ENCODE data around the gene JAM3.
A peak's percentile ranks its signal among the peaks of the same experiment; 100 is the strongest.
"Not testable (repeated sequence)": the region's sequence is repeated elsewhere in the genome, so short reads cannot be mapped to it uniquely, and the experiment has no call there.

The JAM3 gene

GRCh38 chr11:134063124-134063495 is 5.8 kb upstream of the JAM3 start:
- DNase-seq, result no peak

DNA sequence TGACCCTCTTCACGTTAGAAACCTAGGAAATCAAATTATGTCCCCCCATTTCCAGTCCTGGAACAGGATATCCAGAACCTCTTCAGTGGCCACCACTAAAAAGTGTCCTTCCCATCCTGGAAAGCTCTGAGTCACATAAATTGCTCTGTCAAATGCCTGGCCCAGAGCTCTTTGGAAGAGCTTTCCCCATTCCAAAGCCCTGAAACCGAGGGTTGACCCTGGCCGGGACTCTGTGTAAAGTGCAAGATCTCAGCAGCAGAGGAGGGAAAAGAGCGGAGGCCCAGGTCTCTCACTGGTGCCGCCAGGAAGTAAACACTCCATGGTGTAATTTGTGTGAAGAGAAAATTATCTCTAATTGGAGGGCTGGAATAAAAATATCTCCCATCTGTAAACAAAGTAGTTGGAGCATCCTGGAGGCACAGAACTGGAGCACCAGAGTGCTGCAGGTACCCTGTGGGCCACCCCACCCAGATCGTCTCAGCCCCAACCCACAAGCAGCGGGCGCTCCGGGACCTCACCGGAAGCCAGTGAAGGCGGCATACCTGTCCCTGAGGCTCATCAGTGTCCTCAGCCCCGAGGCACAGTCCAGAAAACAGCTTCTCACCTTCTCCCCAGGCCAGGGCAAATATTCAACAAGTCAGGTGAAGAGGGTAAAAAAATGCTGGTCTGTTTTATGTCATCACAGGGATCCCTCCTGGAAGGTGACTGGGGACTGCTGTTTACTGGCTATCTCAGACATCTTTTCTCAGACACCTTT is 4.7 kb upstream of the JAM3 start:
- no peak for DNase-seq

- no peak for DNase-seq
These were observed 3.5 kb upstream of the JAM3 start for GRCh38 chr11:134065381-134065780.

- DNase-seq, result peak; percentile 20
These were observed 1.7 kb upstream of the JAM3 start for GRCh38 chr11:134066943-134067885.

DNA sequence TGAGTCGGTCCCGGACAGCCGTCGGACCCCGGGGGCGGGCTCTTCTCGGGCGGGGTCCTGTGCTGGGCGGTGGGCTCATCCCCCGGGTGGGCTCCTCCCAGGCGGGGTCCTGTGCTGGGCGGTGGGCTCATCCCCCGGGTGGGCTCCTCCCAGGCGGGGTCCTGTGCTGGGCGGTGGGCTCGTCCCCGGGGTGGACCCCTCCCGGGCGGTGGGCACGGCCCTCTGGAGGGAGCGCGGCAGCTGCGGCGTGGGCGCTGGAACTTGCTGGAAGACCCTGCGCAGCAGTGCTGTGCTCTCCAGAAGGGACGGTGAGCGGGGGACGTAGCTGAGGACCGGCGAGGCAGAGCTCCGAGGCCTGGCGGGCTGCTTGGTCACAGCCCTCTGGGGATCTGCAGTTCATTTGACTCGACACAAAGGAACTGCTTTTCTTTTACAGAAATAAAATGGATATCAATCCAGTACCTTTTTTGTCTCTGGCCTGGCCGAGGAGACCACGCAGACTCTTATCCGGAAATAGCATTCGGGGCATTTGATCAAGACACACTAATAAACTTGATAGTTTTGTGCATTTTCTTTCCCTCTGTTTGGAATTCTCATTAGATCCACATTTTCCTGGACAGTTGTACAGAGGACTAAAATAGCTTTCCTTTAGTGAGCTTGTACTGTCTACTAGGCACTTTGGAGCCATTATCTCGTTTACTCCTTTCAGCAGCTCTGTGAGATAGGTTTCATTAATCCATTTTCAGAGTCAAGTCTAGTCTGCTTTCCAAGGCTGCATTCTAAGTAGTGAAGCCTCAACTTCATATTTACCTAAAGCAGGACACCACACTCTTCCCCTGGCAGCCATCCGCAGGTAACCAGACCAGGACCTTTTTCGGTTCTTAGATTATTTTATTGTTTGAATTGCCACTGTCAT is 812 bp downstream of the JAM3 start:
- DNase-seq, result peak; percentile 73

GRCh38 chr11:134070342-134070845 is 1.5 kb downstream of the JAM3 start:
- DNase-seq, result peak; percentile 60

DNA sequence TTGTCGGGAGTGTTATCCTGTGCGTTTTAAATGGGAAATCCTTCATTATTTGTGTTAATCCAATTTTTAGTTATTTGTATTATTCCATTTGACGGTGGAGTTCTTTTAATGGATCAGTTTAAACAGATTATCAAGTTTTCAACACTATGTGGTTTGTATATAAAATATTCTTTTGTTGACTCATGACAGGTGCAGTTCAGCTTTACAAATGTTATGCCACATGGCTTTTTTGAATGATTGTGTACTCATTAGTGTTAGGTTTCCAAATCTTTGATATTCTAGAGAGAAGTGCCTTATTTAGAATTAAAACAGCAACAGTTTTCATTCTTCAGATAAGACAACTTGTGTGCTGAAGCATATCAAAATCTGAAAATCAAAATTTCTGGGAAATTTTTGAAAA is 2.4 kb downstream of the JAM3 start:
- DNase-seq, result peak; percentile 84

DNA sequence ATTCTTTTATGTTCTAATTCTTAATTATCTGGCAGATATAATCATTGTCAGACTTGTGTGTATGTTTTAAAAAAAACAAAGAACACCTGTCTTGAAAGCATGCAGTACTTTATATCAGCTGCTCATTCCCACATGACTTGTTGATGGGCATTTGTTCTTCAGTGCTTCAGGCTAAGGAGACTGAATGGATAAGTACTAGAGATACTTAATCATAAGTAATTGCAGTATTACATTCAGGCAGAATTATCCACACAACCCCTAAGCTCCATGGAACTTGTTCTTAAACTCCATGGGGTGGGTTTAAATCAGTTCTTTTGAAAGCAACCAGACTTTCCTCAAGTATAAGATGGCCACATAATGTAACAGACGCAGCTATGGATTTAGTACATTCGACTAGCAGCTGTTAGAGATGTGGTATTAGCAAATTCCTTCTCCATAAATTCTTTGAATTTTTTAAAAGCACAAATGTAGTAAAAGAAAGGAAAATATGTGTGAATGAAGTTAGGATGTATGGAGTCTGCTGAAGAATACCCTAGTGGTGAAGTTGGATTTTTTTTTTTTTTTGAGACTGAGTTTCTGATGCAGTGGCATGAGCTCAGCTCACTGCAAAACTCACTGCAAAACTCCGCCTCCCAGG is 3.0 kb downstream of the JAM3 start:
- DNase-seq, result peak; percentile 79

DNA sequence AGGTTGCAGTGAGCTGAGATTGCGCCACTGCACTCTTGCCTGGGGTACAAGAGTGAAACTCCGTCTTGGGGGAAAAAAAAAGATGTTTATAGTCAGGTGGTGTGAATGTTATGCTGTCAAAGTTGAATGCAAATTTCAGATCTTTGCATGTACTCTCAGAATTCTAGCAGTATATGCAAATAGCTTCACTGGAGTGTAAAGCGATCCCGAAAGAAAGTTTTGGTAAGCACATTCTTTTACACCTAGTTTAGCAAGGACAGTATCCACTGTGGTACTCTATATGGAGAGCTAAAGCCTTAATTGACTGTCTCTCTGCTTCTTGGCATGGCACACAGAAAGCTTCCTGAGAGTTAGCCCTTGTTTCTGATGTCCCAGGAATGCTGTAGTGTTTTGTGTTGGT is 4.0 kb downstream of the JAM3 start:
- no peak for DNase-seq

DNA sequence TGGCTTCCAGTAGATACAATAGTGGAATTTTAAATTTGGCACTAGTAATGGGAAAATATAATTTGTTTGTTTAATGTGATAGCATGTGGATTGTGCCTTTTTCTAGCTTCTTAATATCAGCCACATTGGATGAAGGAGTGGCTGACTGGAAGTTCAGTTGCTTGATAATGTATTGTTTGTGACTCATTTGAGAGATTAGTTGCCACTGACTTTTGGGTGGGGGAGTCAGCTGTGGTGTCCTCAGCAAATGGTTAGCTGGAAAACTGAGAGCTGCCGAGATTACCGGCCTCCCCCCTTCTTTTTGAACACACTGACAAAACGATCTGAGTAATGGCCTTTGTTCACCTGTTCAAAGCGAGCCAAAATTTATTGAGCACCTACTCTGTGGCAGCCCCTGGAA is 5.5 kb downstream of the JAM3 start:
- no peak for DNase-seq

- no peak for DNase-seq
These were observed 5.9 kb downstream of the JAM3 start for GRCh38 chr11:134074766-134075165.

- DNase-seq, result no peak
These were observed 10.4 kb downstream of the JAM3 start for GRCh38 chr11:134079317-134079716.

GRCh38 chr11:134081258-134081657 is 12.4 kb downstream of the JAM3 start:
- not testable (repeated sequence) for DNase-seq

DNA sequence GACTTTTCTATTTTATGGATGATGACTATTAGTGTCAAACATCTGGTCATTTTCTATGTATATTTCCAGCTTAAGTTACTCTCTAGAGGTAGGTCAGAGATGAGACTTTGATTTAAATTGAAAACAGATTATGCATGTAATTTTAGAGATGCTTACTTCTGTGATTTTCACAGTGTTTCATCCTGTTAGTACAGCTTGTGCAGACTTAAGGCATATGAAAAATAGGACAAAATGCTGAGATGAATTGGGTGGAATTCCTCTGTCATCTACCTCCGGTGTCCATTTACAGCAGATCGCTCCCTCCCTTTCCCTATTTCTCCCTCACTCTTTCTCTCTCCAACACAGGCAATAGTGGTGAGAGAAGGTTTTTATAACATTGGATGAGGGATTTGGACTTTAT is 14.1 kb downstream of the JAM3 start:
- no peak for DNase-seq

DNA sequence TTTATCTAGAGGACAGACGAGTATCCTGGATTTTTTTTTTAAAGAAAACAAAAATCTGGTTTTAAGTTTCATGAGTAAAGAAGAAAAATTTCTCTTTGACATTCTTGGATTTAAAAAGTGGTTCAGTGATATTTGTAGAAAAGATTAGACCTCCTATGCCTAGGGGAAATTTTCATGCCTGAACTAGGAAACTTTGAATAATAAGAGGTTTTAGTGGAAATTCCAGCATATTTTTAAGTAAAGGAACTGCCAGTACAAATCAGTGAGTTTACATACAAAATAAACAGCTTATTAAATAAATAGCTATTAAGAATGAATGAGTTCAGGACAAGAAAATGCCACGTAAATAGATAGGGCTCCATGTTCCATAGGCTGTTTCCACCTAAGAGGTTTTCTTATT is 17.5 kb downstream of the JAM3 start:
- DNase-seq, result no peak

GRCh38 chr11:134092006-134092405 is 23.1 kb downstream of the JAM3 start:
- DNase-seq, result not testable (repeated sequence)

DNA sequence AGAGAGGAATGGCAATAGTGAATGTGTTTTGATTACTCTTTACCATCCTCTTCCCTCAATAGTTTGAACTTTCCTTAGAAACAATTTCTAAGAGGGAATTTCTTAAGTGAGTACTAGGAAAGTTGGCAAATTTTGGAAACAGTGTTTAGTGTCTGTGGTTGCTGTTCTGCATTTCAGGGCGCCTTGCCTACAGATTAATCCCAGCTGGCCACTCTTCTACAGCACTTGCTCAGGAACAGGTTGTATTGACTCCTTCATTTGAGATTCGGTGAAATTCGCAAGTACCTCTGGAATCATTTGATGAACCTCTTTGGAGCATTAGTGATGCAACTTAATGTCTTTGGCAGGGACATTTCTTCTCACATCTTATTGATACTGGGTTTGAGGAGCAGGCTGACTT is 28.3 kb downstream of the JAM3 start:
- DNase-seq, result no peak

- peak; percentile 68 for DNase-seq
These were observed 29.8 kb downstream of the JAM3 start for GRCh38 chr11:134098566-134099184.

- no peak for DNase-seq
These were observed 31.3 kb downstream of the JAM3 start for GRCh38 chr11:134100171-134100570.

GRCh38 chr11:134101282-134101681 is 32.4 kb downstream of the JAM3 start:
- DNase-seq, result no peak

- no peak for DNase-seq
These were observed 41.5 kb downstream of the JAM3 start for GRCh38 chr11:134110252-134110815.

Data from DMS53 (cell line).